ENCODE data around the gene LPP.

LPP gene

DNA sequence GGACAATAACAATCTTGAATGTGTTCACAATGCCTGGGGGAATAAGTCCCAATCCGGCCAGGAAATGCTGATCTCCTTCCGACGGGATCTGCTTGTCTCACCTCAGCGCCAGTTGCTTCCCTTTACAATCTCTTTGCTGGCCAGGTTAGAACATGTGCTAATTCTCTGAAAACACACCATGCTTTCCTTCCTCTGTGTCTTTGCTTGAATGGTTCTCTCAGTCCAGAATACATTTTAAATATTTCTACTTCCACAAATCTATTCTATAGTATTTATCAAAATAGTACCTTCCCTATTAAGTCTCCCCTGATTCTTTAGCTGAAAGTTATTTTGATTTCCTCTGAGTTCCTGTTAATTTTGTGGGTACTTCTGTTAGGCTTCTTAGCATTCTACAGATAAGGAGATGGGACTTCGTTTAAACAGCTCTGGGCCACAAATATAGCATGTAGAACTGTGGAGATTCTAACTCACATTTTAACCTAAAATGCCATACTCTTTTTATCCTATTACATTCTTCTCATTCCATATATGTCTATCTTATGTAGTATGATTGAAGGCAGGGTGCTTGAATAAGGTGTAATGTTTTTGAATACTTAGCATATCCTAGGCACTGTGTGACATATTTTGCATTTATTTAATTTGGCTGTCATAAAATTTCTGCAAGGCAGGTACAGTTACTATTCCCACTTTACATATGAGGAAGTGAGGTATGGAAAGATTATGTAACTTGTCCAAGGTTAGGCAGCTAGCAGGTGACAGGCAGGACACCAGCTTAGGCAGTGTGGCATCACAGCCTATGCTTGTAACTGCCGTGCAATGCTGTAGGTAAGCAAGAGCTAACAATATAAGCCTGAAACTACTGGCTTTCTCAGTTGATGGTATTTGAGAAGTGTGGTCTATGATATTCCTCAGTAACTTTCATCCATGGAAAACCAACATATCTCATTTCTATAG, 299.8 kb downstream of the LPP start:
- no peak for DNase-seq

DNA sequence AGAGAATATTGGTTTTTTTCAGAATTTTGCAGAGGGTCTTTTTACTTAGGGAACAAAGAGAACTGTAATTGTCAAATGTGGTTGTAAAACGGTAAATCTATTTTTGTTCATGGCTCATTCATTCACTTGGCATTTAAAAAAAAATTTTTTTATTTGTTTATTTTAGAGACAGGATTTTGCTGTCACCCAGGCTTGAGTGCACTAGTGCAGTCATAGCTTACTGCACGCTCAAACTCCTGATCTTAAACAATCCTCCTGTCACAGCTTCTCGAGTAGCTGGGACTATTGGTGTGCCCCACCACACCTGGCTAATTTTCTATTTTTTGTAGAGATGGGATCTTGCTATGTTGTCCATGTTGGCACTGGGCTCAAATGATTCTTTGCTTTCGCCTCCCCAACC, 301.8 kb downstream of the LPP start:
- no peak for DNase-seq

DNA sequence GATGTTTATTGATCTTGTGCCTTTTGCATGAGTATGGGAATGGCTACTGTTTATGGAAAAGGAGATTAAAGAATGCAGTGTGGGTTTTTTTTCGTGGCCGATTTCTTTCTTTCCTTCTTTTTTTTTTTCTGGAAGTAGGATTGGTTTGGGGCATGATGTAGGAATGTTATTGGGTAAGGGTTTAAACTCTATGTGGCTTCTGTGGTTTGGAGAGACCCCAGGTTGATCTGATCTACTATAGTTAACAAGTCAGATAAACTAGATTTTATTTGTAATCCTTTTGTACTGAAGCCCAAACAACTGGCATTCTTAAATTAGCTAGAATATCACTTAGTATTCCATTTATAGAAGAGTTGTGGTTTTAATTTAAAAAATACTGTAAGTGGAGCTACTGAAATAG, 304.8 kb downstream of the LPP start:
- DNase-seq, result no peak

DNA sequence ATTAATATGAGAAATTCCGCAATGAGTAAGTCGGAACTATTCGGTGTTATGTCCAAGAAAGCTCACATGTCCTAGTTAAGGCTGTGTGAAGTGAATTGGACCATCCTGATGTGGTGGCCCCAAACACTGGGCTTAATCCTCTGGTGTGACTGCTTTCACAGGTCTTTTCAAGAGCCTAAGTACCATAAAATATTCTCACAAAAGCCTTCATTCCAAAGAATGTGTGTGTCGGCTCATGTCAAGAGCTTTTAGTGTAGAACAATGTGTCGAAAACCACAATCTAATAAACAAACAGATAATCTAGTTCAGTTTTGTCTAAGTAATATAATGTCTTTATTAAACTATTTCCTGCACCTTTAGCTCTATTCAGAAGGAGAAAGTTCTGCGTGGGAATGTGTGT, 311.4 kb downstream of the LPP start:
- DNase-seq, result no peak

DNA sequence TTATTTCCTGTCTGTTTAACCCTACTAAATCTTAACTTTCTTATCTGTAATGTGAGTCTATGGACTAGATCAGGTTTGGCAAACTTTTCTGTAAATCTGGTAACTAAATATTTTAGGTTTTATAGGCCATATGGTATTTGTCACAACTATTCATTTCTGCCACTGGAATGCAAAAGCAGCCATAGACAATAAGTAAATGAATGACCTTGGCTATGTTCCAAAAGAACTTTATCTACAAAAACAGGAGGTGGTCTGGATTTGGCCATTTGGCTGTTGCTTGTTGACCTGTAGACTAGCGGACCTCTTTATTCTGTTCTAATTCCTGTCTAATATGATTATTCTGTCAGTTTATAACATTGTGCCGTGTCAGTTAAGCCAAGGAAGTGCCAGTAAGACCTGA, 314.2 kb downstream of the LPP start:
- no peak for DNase-seq

DNA sequence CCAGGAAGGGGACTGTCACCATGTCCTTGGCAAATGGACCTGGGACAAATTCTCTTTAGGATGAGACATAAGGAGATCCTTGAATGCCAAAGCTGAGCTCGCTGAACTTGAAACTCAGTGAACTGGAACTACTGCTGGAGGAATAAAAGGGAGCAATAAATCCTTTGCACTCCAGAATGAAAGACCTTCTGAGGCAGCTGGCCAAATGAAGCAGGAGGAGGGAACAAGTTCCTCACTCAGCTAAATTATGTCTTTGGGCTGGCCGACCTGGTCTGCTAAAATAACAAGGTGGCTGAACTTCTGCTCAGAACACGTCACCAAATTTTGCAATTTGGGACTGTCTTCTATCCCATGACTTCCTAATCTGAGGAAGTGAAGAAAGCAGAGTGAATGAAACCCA, 314.7 kb downstream of the LPP start:
- no peak for DNase-seq

DNA sequence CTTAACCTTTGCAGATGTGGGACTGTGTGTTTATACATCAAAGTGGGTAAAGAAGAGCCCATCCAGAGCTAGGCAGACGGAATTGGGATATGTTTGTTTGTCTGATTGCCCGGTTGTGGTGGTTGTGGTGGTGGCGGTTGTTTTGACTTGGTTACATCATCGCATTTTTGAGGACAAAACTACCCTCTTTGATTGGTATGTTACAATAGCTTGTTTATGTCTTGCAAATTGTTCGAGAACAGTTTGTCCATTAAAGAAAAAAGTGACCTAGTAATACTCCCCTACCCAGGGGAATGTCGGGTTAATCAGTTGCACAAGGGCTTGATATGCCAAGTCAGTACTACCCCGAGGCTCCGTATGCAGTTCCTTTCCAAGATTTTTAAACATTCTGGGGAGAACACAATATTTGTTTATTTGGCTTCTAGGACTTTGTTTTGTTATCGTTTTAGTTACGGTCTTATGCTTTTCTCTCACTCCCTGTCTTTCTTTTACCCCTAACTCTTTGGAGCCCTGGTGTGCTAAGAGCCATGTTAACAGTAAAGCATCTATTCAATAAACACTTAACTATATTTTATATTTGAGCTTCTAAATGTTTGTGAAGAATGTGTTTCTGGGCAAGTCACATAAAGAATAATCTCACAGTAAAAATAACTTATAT, 315.4 kb downstream of the LPP start:
- DNase-seq, result no peak

DNA sequence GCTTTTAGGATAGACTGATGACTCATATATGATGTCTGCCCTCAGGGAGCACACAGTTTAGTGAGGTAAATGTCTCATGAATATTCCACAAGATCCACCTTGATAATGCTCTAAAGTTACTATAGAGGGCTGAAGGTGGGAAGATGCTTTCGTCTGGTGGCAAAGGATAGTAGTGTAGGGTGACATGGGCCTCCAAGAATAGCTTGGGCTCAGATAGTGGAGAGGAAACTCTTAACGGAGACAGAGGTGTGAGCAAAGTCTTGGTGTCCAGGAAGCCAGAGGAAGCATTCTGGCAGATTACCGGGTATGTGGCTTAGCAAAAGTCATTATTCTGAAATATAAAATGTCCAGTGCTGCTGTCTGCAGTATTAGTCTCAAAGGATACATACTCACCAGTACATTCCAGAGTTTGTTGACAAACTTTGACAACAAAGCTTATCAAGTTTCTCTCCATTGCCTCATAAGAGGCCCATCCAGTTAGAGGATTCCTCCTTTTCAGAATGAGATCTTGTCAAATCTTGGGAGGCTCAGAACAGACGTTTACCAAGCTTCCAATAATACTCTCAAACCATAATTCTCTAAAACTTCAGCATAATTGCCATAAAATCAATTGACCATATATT, 316.7 kb downstream of the LPP start:
- no peak for DNase-seq

DNA sequence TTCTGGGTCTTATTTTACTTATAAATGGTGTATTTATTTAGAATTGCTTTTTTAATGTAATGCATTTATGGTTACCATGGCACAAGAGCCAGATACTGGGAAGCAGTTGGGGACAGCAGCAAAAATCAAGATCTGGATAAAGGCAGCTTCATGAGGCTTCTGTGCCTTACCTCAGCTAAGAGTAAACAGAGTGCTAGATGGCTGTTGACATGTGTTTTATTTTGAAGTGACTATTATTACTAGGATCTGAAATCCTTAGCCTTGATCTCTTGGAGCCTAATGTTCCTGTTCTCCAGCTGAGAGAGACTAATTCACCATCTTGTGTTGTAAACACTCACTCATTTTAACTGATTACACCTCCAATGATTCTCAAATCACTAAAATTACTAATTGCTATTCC, 317.8 kb downstream of the LPP start:
- DNase-seq, result no peak

DNA sequence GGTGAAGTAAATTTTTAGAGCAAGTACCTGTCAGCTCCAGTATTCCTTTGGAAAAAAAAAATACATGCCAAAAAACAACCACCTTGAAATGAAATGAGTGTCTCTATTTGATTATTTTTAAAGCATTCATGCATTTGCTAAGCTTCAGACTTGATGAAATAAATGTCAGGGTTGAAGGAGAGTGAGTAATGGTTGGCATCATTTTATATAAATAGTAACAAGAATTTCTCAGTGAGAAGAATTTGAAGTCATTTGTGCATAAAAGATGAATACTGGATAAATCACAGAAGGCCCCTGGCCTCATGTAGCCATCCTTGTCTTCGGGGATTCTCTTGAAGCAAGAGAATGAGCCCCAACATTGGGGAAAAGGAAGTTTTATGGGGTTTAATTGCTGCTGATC, 318.4 kb downstream of the LPP start:
- DNase-seq, result no peak

DNA sequence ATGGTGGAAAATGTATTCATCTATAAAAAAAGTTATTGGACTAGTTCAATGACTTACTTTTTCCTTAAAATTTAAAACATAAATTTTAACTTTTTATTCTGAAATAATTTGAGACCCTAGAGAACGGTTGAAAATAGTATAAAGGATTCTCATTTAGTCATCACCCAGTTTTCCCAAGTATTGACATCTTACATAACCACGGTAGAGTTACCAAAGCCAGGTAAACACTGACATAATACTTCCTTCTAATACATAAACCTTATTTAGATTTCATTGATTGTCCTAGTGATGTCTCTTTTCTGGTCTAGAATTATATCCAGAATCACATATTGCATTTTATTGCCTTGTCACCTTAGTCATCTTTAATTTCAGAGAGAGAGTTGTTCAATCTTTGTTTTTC, 319.1 kb downstream of the LPP start:
- no peak for DNase-seq

DNA sequence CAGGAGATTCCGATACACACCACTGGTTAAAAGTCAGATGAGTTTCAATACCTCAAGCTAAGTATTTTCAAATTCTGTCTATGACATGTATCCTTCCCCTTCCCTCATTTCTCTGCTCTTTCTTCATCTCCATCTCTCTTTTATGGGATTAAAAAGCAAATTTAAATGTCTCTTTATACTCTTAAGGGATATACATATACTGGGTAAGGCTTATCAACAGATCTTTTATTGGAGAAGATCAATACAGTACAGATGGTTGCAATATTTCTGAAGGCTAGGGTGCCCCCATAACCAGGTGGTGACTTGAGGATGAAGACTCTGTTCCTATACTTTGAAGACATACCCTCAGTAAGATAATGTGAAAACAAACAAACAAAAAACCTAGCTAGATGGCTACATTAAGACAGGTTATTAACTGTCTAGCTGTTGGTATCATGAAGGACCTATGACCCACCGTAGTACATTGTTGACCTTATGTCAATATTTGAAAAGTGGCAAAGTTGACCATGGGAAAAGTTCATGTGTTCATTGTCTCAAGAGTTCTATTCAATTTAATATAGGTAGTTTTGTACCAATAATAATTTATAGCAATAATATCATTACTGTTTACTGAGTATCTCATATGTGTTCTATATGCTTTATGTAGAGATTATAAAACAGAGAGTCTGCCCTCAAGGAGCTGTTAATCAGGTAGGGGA, 319.8 kb downstream of the LPP start:
- DNase-seq, result no peak

DNA sequence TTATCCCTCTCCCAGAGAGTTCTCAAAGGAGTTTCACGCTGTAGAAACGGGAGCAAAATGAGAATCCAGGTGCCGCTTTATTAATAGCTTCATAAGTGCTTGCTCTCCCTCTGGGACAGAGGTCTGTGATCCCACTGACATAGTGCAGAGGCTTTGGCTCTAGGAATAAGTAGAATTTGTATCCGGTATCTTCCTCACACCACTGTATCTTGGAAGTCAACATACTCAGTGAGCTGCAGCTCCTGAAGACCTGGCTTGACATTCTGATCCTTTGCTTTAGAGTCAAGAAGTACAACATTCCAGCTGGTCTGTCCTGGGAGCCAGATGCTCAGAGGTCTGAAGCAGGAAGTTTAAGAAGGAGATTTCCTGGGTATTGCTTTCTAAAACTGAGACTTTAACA, 323.0 kb downstream of the LPP start:
- no peak for DNase-seq

DNA sequence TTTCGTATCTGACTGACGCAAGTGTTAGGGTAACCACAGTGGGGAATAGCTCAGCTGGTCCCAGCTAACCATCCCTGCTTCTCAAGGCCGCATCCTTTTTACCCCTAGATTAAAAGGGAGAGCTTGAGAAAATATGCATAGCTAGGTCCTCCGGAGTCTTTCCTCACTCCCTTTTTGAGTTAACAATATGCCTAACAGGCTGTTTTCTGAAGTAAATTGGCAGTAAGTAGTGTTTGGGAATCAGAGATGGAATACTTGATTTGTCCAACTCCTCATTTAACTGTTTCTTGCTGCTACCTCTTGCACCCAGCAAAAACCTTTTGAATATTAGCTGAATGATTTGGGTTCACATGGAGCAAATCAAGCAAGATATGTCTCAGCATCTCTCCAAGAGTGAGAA, 326.1 kb downstream of the LPP start:
- DNase-seq, result no peak

DNA sequence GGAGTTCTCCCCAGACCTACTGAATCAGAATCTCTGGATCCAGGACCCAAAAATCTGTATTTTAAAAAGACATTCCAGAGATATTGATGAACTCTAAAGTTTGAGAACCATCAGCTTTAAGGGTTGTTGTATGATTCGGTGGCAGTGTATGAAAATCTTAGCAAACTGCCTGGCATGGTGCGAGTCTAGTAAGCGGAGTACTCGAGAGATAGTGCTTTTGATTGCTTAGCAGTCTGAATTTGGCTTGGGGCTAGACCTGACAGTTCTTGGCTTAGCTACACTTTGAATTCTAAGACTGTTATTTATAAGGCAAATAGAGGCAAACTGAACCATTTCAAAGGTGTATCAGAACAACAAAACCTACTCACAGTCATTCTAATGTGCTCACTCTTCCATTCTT, 329.0 kb downstream of the LPP start:
- no peak for DNase-seq

DNA sequence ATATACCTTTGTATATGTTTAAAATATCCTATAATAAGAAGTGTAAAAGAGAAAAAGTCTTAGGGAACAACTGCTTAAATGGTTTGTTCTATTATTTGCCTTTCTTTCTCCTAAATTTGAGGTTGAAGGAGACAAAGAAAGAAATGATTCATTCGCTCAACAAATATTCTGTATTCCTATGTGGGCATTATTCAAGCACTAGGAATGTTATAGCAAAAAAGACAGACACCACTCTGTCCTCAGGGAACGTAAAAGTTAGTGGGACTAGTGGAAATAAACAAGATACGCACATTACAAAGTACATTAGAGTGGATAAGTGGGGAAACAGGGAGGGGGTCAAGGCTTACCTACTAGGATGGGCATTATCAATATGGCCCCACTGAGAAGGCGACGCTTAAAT, 332.2 kb downstream of the LPP start:
- DNase-seq, result no peak

DNA sequence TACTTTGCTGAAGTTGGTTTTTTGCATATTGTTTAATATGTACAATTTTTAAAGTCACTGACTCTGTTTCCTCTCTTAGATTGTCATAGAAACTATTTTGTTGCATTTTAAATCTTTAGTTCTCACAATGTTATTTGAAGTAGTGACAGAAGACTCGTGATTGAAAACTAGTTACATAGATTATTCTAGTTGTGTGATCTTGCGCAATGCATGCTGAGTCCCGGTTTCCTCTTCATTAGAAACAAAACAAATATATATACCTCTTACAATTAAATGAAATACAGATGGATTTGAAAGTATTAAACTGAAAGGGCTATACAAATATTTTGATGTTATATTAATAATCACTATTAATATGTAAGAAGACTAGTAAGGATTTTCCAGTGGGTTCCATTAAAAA, 333.0 kb downstream of the LPP start:
- DNase-seq, result no peak

DNA sequence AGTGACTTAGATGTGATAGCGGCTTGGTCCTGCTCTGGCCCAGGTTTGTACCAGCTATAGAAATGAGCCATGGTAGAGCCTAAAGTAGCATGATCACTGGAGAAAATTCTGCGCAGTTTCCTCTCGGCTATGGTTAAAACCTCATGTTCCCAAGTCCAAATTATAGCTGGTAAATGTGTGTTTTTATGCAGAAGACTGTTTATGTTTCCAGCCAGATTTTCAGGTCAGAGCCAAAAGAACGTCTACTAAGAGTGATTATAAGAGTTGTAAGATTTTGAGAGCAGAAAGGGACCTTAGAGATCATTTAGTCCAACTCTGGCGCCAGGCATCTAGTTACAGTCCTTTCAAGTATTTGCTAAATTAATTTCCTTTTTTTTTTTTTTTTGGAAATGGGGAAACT, 333.7 kb downstream of the LPP start:
- no peak for DNase-seq

DNA sequence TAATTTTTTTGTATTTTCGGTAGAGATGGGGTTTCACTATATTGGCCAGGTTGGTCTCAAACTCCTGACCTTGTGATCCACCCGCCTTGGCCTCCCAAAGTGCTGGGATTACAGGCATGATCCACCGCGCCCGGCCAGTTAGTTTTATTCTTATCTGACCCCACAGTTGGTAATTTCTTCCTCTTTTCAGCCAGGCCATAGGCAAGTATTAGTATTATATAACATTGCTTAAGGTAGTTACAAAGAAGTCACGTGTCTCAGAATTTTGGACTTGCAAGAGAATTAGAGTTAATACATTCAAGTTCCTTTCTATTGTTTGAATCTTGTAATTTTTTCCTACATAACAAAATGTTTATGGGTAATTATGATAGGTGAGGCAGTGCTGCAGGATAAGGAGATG, 334.8 kb downstream of the LPP start:
- DNase-seq, result no peak

DNA sequence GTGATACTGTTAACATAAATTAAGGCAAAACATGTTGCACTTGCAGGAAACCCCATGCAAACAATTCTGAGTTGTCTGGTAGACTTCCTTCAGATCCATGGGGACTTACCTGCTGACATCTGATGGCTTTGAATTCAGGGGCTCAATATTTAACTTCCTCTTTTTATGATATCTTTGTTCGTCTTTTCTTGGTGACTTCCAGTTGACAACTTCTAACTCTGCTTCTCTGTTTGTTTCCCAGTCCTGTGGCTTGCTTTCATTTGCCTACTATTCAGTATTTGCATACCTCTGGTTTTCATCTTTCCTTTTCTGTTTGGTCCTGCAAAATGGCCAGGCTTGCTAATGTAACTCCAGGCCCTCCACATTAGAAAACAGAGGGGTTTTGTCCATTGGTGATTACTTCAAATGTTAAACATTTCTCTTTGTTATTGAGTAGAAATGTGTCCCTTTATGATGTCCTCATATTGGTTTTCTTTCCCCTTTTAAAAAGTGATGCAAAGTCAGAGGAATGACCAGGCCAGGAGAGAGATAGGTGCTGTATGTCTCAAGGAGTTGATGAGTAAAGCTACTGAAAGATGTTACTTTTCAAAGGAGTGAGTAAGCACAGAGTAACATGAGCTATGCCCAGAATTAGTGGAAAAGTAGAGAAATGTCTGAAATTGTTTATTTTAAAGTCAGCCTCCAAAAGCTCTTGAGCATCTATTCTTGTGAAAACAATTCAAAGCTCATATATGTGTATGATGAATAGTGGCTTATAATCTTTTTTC, 335.9 kb downstream of the LPP start:
- no peak for DNase-seq

DNA sequence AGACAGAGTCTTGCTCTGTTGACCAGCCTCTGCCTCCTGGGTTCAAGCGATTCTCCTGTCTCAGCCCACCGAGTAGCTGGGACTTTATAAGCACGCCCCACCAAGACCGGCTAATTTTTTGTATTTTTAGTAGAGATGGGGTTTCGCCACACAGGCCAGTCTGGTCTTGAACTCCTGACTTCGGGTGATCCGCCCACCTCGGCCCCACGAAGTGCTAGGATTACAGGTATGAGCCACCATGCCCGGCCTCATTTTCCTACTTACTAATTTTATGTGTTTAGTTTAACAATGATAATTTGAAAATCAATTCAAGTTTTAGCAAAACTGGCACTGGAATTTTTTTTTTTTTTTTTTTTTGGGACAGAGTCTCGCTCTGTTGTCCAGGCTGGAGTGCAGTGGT, 336.5 kb downstream of the LPP start:
- no peak for DNase-seq

DNA sequence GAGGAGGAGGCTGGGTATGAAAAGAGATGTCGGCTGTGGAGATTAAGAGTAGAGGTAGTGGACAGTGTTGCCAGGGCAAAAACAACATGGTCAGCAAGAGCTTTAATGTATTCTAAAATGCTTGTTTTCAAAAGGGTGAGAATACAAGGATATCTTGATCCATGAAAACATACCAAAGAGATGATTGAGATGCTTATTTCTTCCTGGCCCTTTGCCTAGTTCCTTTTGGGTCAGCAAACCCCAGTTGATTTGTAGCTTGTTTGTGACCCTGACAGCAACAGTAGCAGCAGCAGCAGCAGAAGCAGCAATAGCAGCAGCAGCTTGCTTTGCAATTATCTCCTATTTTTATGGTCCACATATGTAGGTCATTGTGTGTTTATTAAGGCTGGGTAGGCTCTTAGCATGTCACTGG, 337.3 kb downstream of the LPP start:
- no peak for DNase-seq

DNA sequence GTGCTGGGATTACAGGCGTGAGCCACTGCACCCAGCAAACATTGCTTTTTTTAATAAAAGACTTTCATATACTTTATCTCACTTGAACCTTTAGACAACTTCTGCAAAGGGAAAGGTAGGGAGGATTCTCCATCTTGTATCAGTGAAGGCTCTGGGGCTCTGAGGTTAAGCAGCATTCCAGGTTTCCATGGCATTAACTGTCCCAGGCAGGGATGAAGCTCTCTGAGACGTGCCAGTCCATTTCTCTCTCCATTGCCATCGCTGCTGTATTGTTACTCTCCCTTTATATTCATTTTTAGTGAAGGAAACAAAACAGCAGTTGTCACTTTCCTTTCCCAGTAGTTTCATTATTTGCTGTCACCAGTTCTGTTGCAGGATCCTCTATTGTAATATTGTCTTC, 342.4 kb downstream of the LPP start:
- no peak for DNase-seq

All from NCI-H1694 (cell line).